HepG2 (cell line): ENCODE measurements around the gene PRDX5. TPM values are rescaled to one million over a fixed set of nuclear protein-coding genes. Genes with fewer than 3 reads are reported as not detected.

Source experiments
- BCL6 ChIP-seq: IDR thresholded peaks from 2 replicates; pipeline ENCODE4 v1.6.1; 2016; ENCODE audit warnings: missing genetic modification reagents, missing compliant biosample characterization
- CHCHD3 ChIP-seq: sonication (generic); formaldehyde crosslinking; IDR thresholded peaks from 2 replicates; pipeline ENCODE4 v1.8.0; 2022; ENCODE audit warnings: mild to moderate bottlenecking, missing genetic modification reagents, moderate library complexity
- NONO ChIP-seq, 2 experiments: fragments of 450-650 bp in 1 of 2; sonication (generic) in 1 of 2; formaldehyde crosslinking in 1 of 2; IDR thresholded peaks in 1 of 2; conservative IDR thresholded peaks in 1 of 2; 2 replicates each; pipeline versions ENCODE4 v1.6.1 to v1.8.0; 2017 to 2022; ENCODE audit warnings: mild to moderate bottlenecking in 1 of 2, missing genetic modification reagents in 1 of 2, moderate library complexity in 1 of 2
- RORA ChIP-seq: sonication (generic); formaldehyde crosslinking; IDR thresholded peaks from 2 replicates; pipeline ENCODE4 v1.5.0; 2020; ENCODE audit warnings: mild to moderate bottlenecking, missing genetic modification reagents, moderate library complexity
- ZNF20 ChIP-seq: sonication (generic); formaldehyde crosslinking; IDR thresholded peaks from 2 replicates; pipeline ENCODE4 v1.4.0; 2020; ENCODE audit warnings: mild to moderate bottlenecking, moderate library complexity, missing genetic modification reagents
- ZNF652 ChIP-seq: IDR thresholded peaks from 2 replicates; pipeline ENCODE4 v1.6.1; 2016; ENCODE audit warnings: low read depth, borderline replicate concordance
- ZNF780A ChIP-seq: sonication (generic); formaldehyde crosslinking; IDR thresholded peaks from 2 replicates; pipeline ENCODE4 v1.8.0; 2022; ENCODE audit warnings: mild to moderate bottlenecking, missing genetic modification reagents, moderate library complexity
- ZSCAN31 ChIP-seq: sonication (generic); formaldehyde crosslinking; IDR thresholded peaks from 2 replicates; pipeline ENCODE4 v1.5.0; 2020; ENCODE audit warnings: low read depth, mild to moderate bottlenecking, missing genetic modification reagents
- polyA plus RNA-seq, 8 experiments: library from polyadenylated mRNA; depleted of rRNA in 3 of 8; stranded (reverse) in 7 of 8; unstranded in 1 of 8; fragments of >200 nt; fragmentation: Illumina TruSeq in 4 of 8; extraction: Trizol in 4 of 8; gene quantifications; 2 replicates each; pipeline versions ENCODE4 v1.2.1 to v1.2.3, GENCODE V29; 2011 to 2016; ENCODE audit warnings: low read depth in 4 of 8, missing spikeins in 1 of 8, mixed read lengths in 1 of 8; ENCODE audit not compliant: insufficient read depth in 1 of 8
- total RNA-seq, 5 experiments: library from RNA; depleted of rRNA; stranded (reverse); fragments of >200 nt; fragmentation: Illumina TruSeq; extraction: Trizol; gene quantifications; 2 replicates each; pipeline ENCODE4 v1.2.3, GENCODE V29; 2016; ENCODE audit warnings: low read depth in 1 of 5
- TF ChIP-seq, protein P1 (sequence below): sonication (generic); formaldehyde crosslinking; IDR thresholded peaks from 2 replicates; pipeline ENCODE4 v1.8.1; 2022; ENCODE audit warnings: mild to moderate bottlenecking, missing genetic modification reagents
- TF ChIP-seq, protein P2 (sequence below): IDR thresholded peaks from 2 replicates; pipeline ENCODE4 v1.4.0; 2020; ENCODE audit warnings: mild to moderate bottlenecking, missing genetic modification reagents
- TF ChIP-seq, protein P3 (sequence below): sonication (generic); formaldehyde crosslinking; IDR thresholded peaks from 2 replicates; pipeline ENCODE4 v1.5.1; 2020; ENCODE audit warnings: mild to moderate bottlenecking, missing genetic modification reagents, borderline replicate concordance
- TF ChIP-seq, protein P4 (sequence below): IDR thresholded peaks from 2 replicates; pipeline ENCODE4 v1.6.1; 2016; ENCODE audit warnings: low read depth, borderline replicate concordance

Gene PRDX5
- total and polyA plus RNA-seq, 2 of the 13 experiments (the other 11 are each of a cell fraction or from before 2014, with no cell fraction given), result 215 to 311 TPM

DNA sequence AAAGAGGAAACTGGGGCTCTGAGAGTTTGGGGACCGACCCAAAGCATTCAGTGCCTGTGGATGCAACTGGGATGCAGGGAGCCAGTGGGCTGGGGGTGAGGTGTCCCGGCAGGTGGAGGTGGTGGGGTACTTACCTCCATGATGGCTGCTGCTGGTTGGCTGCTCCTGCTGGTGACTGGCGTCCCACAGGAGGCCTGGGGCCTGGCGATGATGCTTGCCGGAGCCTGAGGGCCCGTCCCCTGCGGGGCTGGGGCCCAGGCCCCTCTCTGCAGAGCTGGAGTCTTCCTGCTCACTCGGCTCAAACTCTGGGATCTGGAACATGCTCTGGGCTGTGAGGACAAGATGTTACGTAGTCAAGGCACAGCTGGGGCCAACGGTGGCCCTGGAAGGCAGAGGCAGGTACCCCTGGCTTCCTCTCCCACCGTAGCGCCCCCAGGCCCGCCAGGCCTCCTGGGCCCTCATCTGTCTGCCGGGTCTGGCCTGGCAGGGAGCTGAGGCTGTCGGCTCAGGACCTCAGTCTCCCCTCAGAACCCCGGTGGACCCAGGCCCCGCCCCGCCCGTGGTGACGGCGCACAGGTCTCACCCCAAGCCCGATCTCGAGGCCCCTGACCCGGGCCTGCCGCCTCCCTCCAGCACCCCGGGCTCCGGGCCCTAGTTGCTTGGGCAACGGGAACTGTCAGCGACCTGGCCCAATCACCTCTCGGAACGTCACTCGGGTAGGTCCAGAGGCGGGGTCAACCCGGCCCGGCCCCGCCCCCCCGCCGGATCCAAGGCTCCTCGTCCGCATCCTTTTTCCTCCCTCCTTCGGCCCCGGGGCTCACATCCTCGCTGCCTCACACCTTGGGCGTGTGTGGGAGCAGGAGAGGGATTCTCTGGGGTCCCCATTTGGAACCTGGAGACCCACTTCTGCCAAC lies 33.6 kb upstream of the PRDX5 start, which contains the start of gene BAD (continued):
- TF ChIP-seq ZSCAN31 (CRISPR knock-in tag) (no peak), ZNF652 (CRISPR knock-in tag) (no peak), RORA (CRISPR knock-in tag) (no peak), NONO (IDR thresholded peaks at IDR 0.05) (no peak), NONO (CRISPR knock-in tag; conservative IDR thresholded peaks at IDR 0.05) (no peak), ZNF20 (no peak), ZNF780A (CRISPR knock-in tag) (no peak), BCL6 (CRISPR knock-in tag) (no peak), CHCHD3 (0 out of 2 replicates have a peak, but pooled peaks have one; percentile 32)
- TF ChIP-seq, protein P1, sequence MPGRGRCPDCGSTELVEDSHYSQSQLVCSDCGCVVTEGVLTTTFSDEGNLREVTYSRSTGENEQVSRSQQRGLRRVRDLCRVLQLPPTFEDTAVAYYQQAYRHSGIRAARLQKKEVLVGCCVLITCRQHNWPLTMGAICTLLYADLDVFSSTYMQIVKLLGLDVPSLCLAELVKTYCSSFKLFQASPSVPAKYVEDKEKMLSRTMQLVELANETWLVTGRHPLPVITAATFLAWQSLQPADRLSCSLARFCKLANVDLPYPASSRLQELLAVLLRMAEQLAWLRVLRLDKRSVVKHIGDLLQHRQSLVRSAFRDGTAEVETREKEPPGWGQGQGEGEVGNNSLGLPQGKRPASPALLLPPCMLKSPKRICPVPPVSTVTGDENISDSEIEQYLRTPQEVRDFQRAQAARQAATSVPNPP (CRISPR knock-in tag), result no peak
- TF ChIP-seq, protein P2, sequence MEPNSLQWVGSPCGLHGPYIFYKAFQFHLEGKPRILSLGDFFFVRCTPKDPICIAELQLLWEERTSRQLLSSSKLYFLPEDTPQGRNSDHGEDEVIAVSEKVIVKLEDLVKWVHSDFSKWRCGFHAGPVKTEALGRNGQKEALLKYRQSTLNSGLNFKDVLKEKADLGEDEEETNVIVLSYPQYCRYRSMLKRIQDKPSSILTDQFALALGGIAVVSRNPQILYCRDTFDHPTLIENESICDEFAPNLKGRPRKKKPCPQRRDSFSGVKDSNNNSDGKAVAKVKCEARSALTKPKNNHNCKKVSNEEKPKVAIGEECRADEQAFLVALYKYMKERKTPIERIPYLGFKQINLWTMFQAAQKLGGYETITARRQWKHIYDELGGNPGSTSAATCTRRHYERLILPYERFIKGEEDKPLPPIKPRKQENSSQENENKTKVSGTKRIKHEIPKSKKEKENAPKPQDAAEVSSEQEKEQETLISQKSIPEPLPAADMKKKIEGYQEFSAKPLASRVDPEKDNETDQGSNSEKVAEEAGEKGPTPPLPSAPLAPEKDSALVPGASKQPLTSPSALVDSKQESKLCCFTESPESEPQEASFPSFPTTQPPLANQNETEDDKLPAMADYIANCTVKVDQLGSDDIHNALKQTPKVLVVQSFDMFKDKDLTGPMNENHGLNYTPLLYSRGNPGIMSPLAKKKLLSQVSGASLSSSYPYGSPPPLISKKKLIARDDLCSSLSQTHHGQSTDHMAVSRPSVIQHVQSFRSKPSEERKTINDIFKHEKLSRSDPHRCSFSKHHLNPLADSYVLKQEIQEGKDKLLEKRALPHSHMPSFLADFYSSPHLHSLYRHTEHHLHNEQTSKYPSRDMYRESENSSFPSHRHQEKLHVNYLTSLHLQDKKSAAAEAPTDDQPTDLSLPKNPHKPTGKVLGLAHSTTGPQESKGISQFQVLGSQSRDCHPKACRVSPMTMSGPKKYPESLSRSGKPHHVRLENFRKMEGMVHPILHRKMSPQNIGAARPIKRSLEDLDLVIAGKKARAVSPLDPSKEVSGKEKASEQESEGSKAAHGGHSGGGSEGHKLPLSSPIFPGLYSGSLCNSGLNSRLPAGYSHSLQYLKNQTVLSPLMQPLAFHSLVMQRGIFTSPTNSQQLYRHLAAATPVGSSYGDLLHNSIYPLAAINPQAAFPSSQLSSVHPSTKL (CRISPR knock-in tag), result no peak
- TF ChIP-seq, protein P3, sequence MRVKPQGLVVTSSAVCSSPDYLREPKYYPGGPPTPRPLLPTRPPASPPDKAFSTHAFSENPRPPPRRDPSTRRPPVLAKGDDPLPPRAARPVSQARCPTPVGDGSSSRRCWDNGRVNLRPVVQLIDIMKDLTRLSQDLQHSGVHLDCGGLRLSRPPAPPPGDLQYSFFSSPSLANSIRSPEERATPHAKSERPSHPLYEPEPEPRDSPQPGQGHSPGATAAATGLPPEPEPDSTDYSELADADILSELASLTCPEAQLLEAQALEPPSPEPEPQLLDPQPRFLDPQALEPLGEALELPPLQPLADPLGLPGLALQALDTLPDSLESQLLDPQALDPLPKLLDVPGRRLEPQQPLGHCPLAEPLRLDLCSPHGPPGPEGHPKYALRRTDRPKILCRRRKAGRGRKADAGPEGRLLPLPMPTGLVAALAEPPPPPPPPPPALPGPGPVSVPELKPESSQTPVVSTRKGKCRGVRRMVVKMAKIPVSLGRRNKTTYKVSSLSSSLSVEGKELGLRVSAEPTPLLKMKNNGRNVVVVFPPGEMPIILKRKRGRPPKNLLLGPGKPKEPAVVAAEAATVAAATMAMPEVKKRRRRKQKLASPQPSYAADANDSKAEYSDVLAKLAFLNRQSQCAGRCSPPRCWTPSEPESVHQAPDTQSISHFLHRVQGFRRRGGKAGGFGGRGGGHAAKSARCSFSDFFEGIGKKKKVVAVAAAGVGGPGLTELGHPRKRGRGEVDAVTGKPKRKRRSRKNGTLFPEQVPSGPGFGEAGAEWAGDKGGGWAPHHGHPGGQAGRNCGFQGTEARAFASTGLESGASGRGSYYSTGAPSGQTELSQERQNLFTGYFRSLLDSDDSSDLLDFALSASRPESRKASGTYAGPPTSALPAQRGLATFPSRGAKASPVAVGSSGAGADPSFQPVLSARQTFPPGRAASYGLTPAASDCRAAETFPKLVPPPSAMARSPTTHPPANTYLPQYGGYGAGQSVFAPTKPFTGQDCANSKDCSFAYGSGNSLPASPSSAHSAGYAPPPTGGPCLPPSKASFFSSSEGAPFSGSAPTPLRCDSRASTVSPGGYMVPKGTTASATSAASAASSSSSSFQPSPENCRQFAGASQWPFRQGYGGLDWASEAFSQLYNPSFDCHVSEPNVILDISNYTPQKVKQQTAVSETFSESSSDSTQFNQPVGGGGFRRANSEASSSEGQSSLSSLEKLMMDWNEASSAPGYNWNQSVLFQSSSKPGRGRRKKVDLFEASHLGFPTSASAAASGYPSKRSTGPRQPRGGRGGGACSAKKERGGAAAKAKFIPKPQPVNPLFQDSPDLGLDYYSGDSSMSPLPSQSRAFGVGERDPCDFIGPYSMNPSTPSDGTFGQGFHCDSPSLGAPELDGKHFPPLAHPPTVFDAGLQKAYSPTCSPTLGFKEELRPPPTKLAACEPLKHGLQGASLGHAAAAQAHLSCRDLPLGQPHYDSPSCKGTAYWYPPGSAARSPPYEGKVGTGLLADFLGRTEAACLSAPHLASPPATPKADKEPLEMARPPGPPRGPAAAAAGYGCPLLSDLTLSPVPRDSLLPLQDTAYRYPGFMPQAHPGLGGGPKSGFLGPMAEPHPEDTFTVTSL (CRISPR knock-in tag), result no peak
- TF ChIP-seq, protein P4, sequence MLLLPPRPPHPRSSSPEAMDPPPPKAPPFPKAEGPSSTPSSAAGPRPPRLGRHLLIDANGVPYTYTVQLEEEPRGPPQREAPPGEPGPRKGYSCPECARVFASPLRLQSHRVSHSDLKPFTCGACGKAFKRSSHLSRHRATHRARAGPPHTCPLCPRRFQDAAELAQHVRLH (CRISPR knock-in tag), result no peak
